IPS-20b (cell line): ENCODE data around the gene CTDSP1.

Experiments used
- H3K27ac ChIP-seq: one replicate; pipeline ENCODE4 v1.5.1; 2013; ENCODE audit warnings: low read length
- H3K27me3 ChIP-seq: 2 replicates; pipeline ENCODE4 v1.6.1; 2013; ENCODE audit warnings: mild to moderate bottlenecking, low read length, inconsistent platforms; ENCODE audit not compliant: insufficient read depth
- H3K36me3 ChIP-seq: 2 replicates; pipeline ENCODE4 v1.6.1; 2013; ENCODE audit warnings: low read depth, mild to moderate bottlenecking, inconsistent platforms, low read length, moderate library complexity; ENCODE audit not compliant: insufficient read depth
- H3K4me1 ChIP-seq: 2 replicates; pipeline ENCODE4 v1.6.1; 2013; ENCODE audit warnings: mild to moderate bottlenecking, control low read depth, inconsistent platforms, low read length, moderate library complexity; ENCODE audit not compliant: insufficient read depth
- H3K4me3 ChIP-seq: 2 replicates; pipeline ENCODE4 v1.5.1; 2013; ENCODE audit warnings: mild to moderate bottlenecking, low read length, inconsistent platforms
- H3K9ac ChIP-seq: 2 replicates; pipeline ENCODE4 v1.6.1; 2013; ENCODE audit warnings: low read depth, mild to moderate bottlenecking, inconsistent platforms, low read length, moderate library complexity
- H3K9me3 ChIP-seq: 2 replicates; pipeline ENCODE4 v1.6.1; 2013; ENCODE audit warnings: mild to moderate bottlenecking, low read depth, low read length, inconsistent platforms; ENCODE audit not compliant: insufficient read depth

CTDSP1 gene

GRCh38 chr2:218368150-218368528 is 31.5 kb upstream of the CTDSP1 start:
- peaks cover 7% of the 10 kb centered on the region; the same call in 1 of the 2 replicates for H3K27me3 ChIP-seq
- H3K9me3 ChIP-seq: no peaks in the 10 kb centered on the region
- H3K36me3 ChIP-seq: no peaks in the 10 kb centered on the region
- H3K9ac ChIP-seq: peak overlapping the region; percentile 34; the same call in 1 of the 2 replicates
- no peaks in the 10 kb centered on the region for H3K4me1 ChIP-seq
- no peak overlapping the region for H3K27ac ChIP-seq
- peak overlapping the region; percentile 75 for H3K4me3 ChIP-seq

- peaks cover 7% of the 10 kb centered on the region; the same call in 1 of the 2 replicates for H3K27me3 ChIP-seq
- no peaks in the 10 kb centered on the region for H3K4me1 ChIP-seq
- no peaks in the 10 kb centered on the region for H3K9me3 ChIP-seq
- H3K27ac ChIP-seq: no peak overlapping the region
- peak overlapping the region; percentile 47; the same call in 1 of the 2 replicates for H3K4me3 ChIP-seq
- H3K9ac ChIP-seq: no peak overlapping the region
- no peaks in the 10 kb centered on the region for H3K36me3 ChIP-seq
Measured at GRCh38 chr2:218368621-218369153, 31.0 kb upstream of the CTDSP1 start.

GRCh38 chr2:218369330-218369729 is 30.3 kb upstream of the CTDSP1 start:
- H3K9ac ChIP-seq: no peak overlapping the region
- no peak overlapping the region for H3K4me3 ChIP-seq
- peaks cover 7% of the 10 kb centered on the region; the same call in 1 of the 2 replicates for H3K27me3 ChIP-seq
- H3K36me3 ChIP-seq: no peaks in the 10 kb centered on the region
- no peaks in the 10 kb centered on the region for H3K4me1 ChIP-seq
- no peaks in the 10 kb centered on the region for H3K9me3 ChIP-seq
- no peak overlapping the region for H3K27ac ChIP-seq

- Histone ChIP-seq H3K9ac (no peak overlapping the region; the same call in 1 of the 2 replicates), H3K4me3 (no peak overlapping the region)
Measured at GRCh38 chr2:218370410-218371063, 29.1 kb upstream of the CTDSP1 start.

GRCh38 chr2:218371983-218372350 is 27.7 kb upstream of the CTDSP1 start:
- no peaks in the 10 kb centered on the region for H3K9me3 ChIP-seq
- H3K36me3 ChIP-seq: no peaks in the 10 kb centered on the region
- H3K9ac ChIP-seq: no peak overlapping the region
- no peaks in the 10 kb centered on the region for H3K4me1 ChIP-seq
- peaks cover 7% of the 10 kb centered on the region; the same call in 1 of the 2 replicates for H3K27me3 ChIP-seq
- no peak overlapping the region for H3K4me3 ChIP-seq
- H3K27ac ChIP-seq: no peak overlapping the region

More at GRCh38 chr2:218370410-218371063, 29.1 kb upstream of the CTDSP1 start:
- Histone ChIP-seq H3K36me3 (no peaks in the 10 kb centered on the region), H3K9me3 (no peaks in the 10 kb centered on the region), H3K27ac (no peak overlapping the region), H3K4me1 (no peaks in the 10 kb centered on the region), H3K27me3 (peaks cover 7% of the 10 kb centered on the region; the same call in 1 of the 2 replicates)

- Histone ChIP-seq H3K4me1 (no peaks in the 10 kb centered on the region), H3K4me3 (no peak overlapping the region), H3K36me3 (no peaks in the 10 kb centered on the region), H3K27me3 (no peaks in the 10 kb centered on the region), H3K9ac (no peak overlapping the region), H3K27ac (no peak overlapping the region), H3K9me3 (no peaks in the 10 kb centered on the region)
Measured at GRCh38 chr2:218374795-218375194, 24.9 kb upstream of the CTDSP1 start.

GRCh38 chr2:218375212-218375611 is 24.5 kb upstream of the CTDSP1 start:
- H3K36me3 ChIP-seq: no peaks in the 10 kb centered on the region
- no peak overlapping the region for H3K27ac ChIP-seq
- H3K4me1 ChIP-seq: no peaks in the 10 kb centered on the region
- H3K9me3 ChIP-seq: no peaks in the 10 kb centered on the region
- H3K9ac ChIP-seq: no peak overlapping the region
- no peak overlapping the region for H3K4me3 ChIP-seq
- no peaks in the 10 kb centered on the region for H3K27me3 ChIP-seq

GRCh38 chr2:218378053-218378452 is 21.6 kb upstream of the CTDSP1 start:
- Histone ChIP-seq H3K27ac (no peak overlapping the region), H3K4me1 (no peaks in the 10 kb centered on the region)

GRCh38 chr2:218381916-218382366 is 17.7 kb upstream of the CTDSP1 start, which contains the start of gene SLC11A1:
SLC11A1 (plus strand) TSS chr2:218382273; CDS start chr2:218382369, 96 bp downstream.
- Histone ChIP-seq H3K4me1 (no peaks in the 10 kb centered on the region), H3K9me3 (no peaks in the 10 kb centered on the region), H3K9ac (no peak within 1 kb of the TSS), H3K4me3 (no peak within 1 kb of the TSS), H3K36me3 (no peaks in the 10 kb centered on the region), H3K27me3 (peaks cover 34% of the 10 kb centered on the region), H3K27ac (no peak within 1 kb of the TSS)

More at GRCh38 chr2:218378053-218378452, 21.6 kb upstream of the CTDSP1 start:
- H3K4me3 ChIP-seq: no peak overlapping the region
- no peaks in the 10 kb centered on the region for H3K36me3 ChIP-seq
- H3K27me3 ChIP-seq: peaks cover 13% of the 10 kb centered on the region
- H3K9ac ChIP-seq: no peak overlapping the region; the same call in 1 of the 2 replicates
- no peaks in the 10 kb centered on the region for H3K9me3 ChIP-seq

GRCh38 chr2:218382785-218383184 is 16.9 kb upstream of the CTDSP1 start:
- Histone ChIP-seq H3K36me3 (no peaks in the 10 kb centered on the region), H3K27ac (no peak overlapping the region), H3K9ac (no peak overlapping the region), H3K27me3 (peaks cover 42% of the 10 kb centered on the region), H3K4me3 (no peak overlapping the region), H3K9me3 (no peaks in the 10 kb centered on the region), H3K4me1 (0 out of 2 replicates have a peak, but pooled peaks cover 3% of the 10 kb centered on the region)

- Histone ChIP-seq H3K36me3 (no peaks in the 10 kb centered on the region), H3K9ac (no peak overlapping the region), H3K27ac (no peak overlapping the region), H3K9me3 (no peaks in the 10 kb centered on the region), H3K4me1 (0 out of 2 replicates have a peak, but pooled peaks cover 3% of the 10 kb centered on the region), H3K4me3 (no peak overlapping the region), H3K27me3 (peaks cover 42% of the 10 kb centered on the region)
Measured at GRCh38 chr2:218383892-218384519, 15.7 kb upstream of the CTDSP1 start.
